Activated CD8-positive, alpha-beta memory T cell treated with anti-CD3 and anti-CD28 coated beads for 24 hours (primary cell): Measurements from ENCODE around the gene TRMT1.

Experiments
- DNase-seq: peaks from one replicate; pipeline ENCODE4 v3.0.0-alpha.2; 2020

TRMT1 gene

DNA sequence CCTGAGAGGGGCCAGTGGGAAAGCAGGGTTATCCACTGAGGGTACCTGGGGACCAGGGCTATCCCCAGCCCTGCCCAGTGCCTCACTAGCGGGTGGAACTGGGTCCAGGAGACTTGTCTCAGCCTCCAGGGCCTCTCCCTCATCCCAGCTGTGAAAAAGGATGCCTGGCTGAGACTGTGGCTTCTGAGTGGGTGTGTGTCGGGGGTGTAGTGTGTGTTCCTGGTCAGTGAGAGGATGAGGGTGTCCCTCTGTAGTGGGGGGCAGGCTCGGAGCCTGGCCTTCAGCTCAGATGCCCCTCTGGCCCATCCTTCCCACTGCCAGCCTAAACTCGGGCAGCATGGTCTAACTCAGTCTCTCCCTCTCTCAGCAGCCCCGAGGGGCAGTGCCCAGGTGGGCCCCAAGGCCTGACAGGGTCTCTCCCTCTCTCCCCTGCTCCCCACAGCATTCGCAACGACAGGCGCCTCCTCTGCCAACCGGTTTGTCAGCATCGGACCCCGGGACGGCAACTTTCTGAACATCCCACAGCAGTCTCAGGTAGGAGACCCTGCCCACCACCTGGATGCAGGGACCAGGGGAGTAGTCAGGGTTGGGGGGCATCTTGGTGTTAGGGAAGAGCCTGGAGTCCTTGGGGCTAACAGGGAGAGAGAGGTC is 26.6 kb downstream of the TRMT1 start:
- no peak for DNase-seq

DNA sequence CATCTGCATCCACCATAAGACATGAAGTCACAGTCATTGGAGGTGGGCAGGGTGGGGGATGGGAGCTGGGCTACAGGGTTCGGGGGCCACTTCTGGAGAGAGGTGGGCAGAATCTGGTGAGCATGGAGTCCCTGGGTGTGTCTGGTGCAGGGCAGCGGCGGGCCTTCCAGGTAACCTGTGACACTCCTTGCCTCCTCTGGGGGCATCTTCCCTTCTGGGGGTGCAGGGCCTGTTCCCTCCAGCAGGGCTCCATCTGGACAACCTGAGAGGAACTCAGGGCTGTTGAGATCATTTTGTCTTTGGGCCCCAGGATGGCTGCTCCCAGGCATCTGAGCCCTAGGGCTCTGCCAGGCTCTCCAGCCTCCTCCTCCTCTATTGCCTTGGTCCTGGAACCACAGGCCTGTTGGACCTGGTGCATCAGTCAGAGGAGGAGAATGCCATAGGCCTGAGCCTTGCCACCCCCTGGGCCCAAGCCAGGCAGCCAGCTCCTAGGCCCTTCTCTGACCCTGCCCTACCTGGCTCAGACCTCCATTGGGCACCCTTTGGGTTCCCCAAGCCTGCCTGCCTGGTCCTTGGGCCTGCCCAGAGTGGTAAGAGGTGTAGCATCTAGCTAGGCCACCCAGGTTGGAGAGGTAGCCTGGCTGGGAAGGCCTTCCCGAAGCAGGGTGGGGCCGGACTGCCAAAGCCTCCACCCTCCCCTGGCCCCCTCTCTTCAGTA is 27.2 kb downstream of the TRMT1 start:
- no peak for DNase-seq

DNA sequence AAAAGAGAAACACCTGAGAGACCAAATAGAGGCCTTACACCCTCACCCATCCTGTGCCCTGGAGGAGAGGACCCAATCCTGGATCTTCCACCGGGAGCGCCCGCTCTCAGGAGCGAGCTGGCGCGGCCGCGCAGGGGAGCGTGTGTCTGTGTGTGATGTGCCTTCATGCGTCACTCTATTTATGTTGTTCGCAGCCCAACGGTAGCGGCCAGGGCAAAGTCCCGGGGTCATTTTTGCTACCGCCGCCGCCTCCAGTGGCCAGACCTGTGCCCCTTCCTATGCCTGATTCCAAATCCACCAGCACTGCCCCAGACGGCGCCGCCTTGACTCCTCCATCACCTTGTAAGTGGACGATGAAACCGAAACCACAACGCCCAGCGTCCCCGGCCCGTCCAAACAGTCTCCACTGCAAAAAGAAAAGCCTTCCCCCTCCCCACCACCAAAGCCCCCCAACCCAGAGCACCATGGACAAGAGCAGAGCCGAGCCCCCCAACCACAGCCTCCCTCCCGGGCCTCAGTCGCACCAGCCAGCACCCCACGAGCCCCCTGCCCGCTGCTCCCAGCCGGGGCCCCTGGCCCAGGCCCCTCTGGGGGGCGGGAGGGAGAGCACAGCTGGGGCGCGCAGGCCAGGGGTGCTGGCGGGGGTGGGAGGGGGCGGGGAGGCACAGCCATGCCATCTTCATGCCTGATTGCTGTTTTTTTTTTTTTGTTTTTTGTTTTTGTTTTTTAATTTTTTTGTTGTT is 28.6 kb downstream of the TRMT1 start:
- DNase-seq = no peak

DNA sequence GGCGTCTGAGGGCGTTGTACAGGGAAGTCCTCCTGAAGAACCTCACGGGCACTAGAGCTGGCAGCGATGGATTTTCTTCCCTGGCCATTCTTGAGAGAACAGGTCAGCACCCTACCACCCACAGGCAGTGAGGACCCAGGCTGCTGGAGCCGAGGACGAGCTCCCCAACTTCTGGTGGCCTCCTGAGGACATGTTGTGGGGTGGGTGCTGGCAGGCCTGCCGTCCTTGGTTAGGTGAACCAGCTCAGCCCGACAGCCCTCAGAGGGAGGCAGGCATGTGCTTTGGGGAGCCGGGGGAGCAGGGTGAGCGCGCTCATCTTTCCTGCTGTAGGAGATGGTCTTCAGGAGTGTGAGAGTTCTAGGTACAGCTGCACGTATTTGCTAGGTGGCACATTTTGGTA is 29.2 kb downstream of the TRMT1 start:
- no peak for DNase-seq

DNA sequence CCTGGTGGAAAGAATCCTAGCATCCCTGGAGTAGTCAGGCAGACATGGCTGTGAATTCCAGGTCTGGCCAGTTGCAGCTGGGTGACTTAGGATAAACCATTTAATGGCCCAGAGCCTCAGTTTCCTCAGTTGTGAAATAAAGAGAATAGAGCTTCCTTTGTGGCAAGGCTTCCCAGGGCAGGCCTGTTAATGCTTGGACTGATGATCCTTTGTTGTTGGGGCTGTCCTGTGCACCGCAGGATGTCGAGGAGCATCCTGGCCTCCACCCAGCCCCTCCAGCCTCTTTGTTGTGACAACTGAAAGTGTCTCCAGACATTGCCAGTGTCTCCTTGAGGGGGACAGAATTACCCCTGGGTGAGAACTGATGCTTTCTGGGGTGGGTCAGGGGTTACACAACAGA is 30.2 kb downstream of the TRMT1 start:
- no peak for DNase-seq

DNA sequence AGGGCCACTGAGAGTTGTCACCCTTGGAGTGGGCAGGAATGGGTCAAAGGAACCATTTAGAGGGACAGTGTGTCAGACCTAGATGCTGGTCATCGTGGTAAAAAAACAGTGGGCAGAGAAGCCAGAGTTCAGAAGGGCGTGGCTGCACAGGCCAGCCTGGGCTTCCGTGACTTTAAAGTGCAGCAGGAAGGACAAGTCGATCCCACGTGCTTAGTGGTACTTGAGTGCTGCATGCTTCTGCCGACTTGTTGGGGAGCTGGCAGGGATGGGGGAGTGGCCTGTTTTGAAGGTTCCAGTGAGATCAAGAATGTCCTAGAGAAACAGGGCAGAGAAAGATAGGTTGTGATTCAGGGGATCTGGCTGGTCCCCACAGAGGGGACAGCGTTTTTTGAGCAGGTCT is 30.9 kb downstream of the TRMT1 start:
- no peak for DNase-seq

DNA sequence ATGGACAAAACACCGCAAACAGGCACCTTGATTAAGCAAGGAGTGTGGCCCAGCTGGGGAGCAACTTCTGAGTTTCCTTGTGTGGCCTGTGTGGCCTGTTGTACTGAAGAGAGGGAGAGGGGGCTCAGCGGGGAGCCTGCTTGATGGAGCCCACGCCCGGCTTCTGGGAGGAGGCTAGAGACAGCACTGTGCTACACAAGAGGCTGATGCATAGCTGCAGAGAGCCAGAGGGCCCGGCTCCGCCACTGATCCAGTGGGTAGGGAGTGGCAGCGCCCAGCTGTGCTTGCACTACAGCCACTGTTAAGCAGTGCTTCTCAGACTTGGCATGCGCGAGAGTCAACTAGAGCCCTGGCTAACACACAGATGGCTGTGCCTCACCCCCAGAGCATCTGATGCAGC is 32.9 kb downstream of the TRMT1 start:
- DNase-seq = no peak

DNA sequence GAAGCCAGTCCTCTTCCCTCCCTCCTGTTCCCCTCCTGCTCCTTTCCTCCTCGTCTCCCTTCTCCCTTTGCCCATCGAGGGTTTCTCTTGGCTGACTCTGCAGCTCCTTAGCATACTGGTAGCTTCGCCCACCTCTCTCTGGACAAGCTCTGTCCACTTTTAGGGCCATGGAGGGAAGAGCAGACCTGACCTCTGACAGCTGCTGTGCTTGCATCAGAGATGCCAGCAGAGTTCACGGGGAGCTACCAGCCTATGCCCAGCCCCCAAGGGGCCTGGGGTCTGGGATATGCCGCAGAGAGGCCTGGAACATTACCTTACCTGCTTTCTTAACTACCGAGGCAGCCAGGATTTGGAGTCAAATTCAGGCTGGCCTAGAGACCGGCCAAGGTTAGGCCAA is 33.5 kb downstream of the TRMT1 start:
- DNase-seq = no peak

DNA sequence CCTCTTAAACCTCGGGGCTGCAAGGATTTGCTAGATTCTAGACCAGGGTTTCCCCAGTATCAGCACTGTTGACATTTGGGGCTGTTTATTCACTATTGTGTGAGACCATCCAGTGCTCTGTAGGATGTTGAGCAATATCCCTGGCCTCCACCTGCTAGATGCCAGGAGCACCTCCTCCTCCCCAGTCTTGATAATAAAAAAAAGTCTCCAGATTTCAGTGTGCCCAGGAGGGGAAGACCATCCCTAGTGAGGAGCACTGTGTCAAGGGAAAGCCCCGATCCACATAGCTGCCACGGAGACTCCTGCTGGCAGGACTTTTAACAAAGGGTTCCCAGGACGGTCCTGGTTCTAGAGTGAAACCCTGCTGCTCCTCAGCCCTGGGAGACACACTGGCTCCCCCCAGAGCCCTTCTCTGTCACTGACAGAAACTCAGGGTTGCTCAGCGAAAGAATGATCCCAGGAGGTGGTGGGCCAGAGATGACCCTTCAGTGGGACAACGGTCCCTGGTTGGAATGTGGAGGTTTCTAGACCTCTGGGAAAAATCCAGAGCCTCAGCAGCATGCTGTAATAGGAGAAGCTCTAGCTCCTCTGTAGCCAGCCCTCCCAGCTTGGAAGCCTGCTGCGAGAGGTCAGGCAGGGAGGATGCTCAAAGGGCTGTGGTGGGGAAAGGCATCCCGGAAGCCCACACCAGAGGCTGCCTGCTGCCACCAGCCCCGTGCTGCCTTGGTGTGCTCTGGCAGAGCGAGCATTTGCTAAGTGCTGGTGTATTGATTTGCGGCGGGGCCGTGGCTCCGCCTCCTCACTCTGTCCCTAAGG is 34.1 kb downstream of the TRMT1 start:
- no peak for DNase-seq

DNA sequence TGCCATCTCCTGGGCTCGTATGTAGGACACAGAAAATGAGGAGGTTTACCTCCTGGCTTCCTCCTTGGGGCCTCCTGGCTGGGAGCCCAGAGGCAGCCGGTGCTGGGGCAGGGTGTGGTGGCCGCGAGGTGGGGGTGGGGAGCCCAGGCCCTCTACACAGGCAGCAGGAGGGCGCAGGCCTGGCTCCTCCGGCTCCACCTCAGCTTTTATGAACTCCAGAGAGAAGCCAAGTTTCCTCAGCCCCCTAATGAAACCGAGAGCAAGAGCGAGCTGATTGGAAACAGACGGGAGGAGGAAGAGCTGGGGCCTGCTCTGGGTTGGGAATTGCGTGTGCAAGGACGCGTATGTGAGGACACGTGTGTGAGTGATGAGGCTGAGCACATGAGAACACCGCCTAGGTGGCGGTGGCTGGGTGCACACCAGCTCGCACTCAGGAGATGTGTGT is 37.0 kb downstream of the TRMT1 start:
- DNase-seq = no peak

DNA sequence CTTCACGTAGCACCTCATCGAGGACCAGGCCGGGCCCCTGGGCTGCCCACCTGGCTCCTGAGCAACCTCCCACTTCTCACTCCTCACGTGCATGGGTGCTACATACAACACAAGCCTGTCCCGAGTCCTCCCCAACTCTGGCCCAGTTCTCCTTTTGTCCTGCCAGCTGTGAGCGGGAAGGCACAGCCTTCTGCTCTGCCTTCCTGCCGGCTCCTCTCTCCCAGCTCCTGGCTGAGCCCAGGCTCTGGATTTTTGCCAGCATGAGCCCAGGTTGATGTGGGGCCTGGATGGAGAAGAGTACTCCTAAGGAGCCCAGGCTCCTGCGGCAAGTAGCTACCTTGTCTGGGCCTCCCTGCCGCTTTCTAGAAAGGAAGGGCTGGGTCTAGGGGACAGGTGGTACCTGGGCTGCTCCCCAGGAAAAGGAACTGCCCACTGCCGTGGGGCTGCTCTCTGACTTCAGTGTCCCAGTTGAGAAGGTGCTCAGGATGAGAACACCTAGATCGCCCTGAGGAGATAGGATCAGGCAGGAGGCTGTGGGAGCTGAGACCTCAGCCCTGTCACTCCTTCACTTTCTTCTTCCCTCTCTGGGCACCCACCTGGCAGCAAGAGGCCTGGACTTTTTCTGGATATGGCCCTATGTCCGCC is 37.5 kb downstream of the TRMT1 start:
- DNase-seq = no peak

DNA sequence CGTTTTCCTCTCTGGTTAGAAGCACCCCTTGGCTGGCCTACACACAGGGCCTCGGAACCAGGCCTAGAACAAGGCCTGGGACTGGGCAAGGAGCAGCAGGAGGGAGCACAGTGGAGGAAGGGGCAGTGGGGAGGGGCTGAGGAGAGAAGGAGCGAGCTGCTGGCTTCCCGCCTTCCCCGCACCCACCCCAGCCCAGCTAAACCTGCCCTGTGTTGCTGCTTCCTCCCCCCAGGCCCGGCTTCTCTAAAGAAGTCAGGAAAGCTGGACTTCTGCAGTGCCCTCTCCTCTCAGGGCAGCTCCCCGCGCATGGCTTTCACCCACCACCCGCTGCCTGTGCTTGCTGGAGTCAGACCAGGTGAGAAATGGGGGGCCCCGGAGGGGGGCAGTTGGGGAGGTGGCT is 38.2 kb downstream of the TRMT1 start:
- DNase-seq = no peak

DNA sequence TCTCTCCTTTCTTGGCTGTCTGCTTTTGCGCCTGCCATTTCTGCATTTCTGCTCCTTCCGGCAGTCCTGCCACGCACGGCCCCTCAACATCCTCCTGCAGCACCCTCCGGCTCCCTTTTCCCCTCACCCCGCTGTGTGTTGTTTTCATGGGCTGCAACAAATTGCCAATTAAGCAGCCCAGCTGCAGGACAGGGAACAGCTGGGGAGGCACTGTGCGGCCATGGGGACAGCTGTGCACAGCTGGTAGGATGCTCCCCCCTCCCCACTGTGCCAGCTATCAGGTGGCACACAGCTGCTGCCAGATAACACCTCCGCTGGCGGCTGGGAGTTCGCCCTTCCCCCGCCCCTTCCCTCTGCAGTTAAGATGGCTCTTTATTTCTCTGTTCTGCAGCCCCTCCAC is 39.3 kb downstream of the TRMT1 start:
- DNase-seq = no peak

DNA sequence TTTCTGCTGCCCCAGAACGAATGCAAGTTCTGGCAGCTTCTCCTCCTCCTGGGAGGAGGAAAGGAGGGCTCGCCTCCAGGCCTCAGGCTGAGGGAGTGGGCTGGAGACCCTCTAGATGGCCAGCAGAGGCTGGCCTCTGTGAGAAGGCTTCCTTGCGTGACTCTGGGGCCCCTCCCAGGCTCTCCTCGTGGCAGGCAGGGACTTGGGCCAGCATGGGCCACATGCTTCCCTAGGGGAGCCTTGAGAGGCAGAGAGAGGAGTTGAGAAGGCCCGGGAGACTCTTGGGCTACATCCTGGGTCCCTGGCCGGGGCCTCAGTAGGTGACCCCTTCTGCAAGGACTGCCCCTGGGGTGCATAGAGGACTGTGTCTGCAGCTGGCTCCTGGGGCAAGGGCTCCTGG is 39.8 kb downstream of the TRMT1 start:
- no peak for DNase-seq

DNA sequence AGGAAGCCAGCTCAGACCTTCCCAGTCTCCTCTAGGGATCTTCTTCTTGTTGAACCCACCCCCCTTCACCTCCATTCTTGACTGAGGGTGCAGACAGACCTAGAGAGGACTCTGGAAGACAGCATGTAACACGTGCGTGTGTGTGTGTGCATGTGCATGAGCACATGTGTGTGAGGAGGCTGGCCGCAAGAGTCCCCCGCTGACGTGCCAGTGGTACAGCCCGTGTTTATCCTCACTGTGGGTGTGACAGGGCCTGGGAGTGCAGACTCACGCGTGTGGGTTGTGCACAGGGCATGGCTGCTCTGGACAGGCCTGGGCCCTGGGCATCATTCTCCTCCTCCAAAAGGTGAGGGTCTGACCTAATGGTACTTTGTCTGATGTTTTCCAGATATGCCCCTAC is 40.2 kb downstream of the TRMT1 start:
- DNase-seq = no peak

DNA sequence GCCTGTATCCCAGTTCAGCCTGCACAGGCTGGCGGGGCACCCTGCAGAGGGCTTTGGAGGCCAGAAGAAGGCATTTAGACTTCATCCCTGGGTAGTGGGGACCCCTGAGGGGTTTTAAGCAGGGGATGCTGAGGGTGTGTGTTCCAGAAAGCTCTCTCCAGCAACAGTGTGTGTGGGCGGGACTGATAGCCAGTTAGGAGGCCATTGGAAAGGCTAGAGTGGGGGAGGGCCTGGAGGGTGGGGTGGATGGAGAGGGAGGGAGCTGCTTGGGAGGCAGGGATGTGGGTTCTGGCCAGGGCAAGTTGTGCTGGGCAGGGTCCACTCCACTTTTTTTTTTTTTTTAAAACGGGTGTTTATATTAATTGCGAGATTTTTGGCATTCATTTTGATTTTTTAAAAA is 42.2 kb downstream of the TRMT1 start:
- DNase-seq = no peak

DNA sequence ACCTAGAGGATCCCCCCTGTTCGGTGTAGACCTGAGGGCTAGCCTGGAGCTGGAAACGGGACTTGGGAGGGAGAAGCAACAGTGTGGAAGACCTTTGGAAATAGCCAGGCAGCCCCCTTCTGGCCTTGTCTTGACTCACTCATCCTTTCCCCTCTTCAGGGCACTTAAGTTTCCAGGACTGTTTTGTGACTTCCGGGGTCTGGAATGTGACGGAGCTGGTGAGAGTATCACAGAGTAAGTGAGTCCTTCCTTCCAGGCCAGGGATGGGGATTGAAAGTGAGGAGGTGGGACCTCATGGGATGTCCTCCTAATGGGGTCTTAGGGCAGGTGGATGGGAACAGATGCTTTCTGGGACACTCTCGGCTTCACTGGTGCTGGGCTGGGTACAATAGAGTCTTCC is 43.3 kb downstream of the TRMT1 start:
- no peak for DNase-seq

DNA sequence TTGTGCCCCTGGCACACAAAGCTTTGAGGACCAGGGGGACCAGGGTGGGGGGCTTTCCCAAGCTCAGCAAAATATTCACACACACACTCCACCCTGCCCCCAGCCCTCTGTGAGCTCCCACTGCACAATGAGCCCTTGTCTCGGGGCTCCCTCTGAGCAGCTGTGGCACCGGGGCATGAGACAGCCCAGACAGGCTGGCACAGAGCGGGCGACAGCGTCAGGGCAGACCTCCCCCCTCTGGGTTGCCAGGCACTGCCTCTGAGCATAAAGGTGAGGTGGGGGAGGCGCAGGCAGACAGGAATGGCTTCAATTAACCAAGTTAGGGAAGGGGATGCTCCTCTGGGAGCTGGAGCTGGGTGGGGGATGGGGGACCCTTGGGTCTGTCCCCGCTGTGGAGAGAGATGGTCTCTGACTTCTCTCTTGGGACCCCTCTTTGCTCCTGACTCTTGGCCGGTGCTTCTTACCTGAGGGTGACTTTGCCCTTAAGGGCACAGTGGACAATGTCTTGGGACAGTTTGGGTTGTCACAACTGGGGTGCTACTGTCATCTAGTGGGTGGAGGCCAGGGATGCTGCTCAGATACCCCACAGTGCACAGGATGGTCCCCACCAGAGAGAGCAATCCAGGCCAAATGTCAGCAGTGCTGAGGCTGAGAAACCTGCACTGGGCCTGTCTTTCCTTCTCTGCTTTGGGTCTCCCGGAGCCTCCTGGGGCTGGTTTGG is 44.2 kb downstream of the TRMT1 start:
- DNase-seq = no peak

DNA sequence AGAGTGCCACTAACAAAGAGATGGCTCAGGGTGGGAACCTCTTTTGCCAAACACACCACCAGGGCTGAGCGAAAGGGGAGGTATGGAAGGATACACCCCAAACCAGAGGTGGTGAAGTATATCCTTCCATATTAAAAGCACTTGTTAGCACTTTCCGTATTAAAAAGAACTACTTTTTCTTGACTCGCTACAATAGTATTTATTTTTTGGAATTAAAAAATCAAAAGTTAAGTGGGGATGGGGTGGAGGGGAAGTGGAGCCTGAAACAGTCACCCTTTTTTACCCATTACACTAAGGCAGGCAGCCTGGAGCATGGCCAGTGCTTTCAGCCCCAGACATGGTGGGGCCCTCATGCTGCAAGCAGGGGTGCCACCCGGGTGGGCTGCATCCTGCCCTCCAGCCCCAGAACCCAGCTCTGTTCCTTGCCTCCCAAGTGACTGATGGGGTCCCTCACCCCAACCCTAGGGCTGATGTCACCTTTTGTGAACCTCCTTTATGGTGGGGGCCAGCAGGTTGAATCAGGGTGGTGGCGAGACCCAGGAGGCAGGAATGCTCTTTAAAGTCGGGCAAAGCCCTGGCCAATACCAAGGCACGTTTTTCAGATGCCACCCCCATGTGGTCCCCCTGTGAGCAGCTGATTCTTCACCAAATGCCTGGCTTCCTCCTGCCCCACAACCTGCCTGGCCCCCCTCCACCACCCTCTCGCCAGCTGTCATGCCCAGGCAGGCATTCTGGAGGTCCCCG is 44.9 kb downstream of the TRMT1 start:
- DNase-seq = no peak

DNA sequence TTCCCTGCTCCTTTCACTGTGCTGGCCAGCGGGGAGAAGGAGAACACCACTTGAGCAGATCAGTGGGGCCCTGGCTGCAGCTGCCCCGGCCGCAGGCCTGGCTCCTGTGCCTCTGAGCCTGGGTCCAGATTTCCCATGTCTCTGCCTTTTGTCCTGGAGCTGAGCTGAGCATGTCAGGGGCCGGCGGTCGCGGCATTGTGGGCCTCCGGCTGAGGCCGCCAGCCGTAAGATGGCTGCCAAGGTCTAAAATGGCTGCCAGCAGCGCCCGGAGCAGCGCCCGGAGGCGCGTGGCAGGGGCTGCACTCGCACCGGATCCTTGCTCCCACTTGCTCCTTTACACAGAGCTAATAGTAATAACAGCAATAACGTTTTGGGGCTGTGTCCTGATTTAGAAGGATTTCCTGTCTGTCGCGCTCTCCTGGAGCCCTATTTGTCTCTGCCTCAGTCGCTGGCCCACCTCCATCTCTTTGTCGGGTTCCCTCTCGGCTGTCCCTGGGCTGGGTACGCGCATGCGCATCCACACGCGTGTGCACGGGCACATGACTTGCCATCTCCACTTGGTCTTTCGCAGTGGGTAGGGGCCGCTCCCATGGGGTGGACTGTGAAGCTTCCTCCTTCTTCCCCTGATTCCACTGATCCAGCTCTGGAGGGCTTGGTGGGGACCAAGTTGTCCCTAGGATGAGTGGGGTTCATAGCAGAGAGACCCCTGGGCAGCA is 46.0 kb downstream of the TRMT1 start:
- DNase-seq = no peak
